Muscle layer of duodenum (tissue), 2 donors: ENCODE results near the gene NLK.
"Not testable (repeated sequence)": the region's sequence is repeated elsewhere in the genome, so short reads cannot be mapped to it uniquely, and the experiment has no call there.

ENCODE experiments used
- H3K27ac ChIP-seq: one replicate; pipeline ENCODE4 v1.7.0; 2013; ENCODE audit warnings: mild to moderate bottlenecking, low read length
- H3K27me3 ChIP-seq: one replicate; pipeline ENCODE4 v1.7.0; 2013; ENCODE audit warnings: low read depth, mild to moderate bottlenecking, control low read depth, low read length
- H3K36me3 ChIP-seq, 2 donors: one replicate each; pipeline ENCODE4 v1.7.0; 2013; ENCODE audit warnings: low read length in 2 of 2, control low read depth in 1 of 2, mild to moderate bottlenecking in 1 of 2; ENCODE audit not compliant: insufficient read depth in 2 of 2, control insufficient read depth in 1 of 2
- H3K4me1 ChIP-seq, 2 donors: one replicate each; pipeline ENCODE4 v1.7.0; 2013; ENCODE audit warnings: low read length in 2 of 2, mild to moderate bottlenecking in 2 of 2, control low read depth in 1 of 2, moderate library complexity in 1 of 2; ENCODE audit not compliant: insufficient read depth in 2 of 2, control insufficient read depth in 1 of 2
- H3K4me3 ChIP-seq, 2 donors: one replicate each; pipeline ENCODE4 v1.7.0; 2013; ENCODE audit warnings: low read length in 2 of 2, low read depth in 1 of 2, mild to moderate bottlenecking in 1 of 2
- H3K9me3 ChIP-seq, 2 donors: one replicate each; pipeline ENCODE4 v1.7.0; 2013; ENCODE audit warnings: low read length in 2 of 2, control low read depth in 1 of 2, mild to moderate bottlenecking in 1 of 2; ENCODE audit not compliant: control insufficient read depth in 1 of 2
- donor health status: healthy.

The NLK gene

DNA sequence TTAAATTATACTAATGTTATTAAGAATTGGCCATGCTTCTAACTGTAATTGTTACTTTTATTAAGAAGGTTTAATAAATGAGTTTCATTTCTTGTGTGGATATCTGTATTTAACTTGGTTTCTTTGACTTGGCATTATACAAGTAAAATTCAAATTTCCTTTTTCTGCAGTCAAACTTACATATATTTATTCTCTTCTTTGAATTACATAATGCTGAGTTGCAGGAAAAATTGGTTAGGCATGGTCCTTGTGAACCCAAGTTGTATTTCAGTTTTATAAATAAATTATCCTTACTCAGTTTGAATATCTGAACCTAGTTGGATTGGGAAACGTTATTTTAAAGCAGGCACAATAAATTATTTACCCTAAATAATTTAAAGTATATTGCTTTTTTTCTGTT is 54.8 kb downstream of the NLK start:
- Histone ChIP-seq H3K9me3 (no peaks in the 10 kb centered on the region), H3K27me3 (no peaks in the 10 kb centered on the region), H3K4me3 (no peak overlapping the region), H3K4me1 (no peaks in the 10 kb centered on the region), H3K27ac (no peak overlapping the region), H3K36me3 (no peaks in the 10 kb centered on the region)

DNA sequence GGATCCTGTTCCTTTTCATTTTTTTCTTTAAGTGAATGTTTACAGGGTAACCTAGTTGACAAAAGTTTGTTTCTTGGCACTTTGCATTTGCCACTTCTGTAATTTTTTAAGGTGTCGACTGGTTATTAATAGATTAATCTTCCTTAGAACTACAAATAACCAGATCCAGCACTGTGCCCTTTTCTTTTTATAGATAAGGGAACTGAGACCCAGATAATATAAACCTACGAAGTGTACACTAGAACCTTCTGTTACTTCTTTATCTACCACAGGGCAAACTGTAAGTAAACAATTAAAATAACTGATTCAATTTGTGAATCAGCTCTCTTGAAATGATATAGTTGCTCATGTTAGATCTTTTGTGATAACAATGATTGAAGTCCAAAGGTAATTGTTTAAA is 55.4 kb downstream of the NLK start:
- no peak overlapping the region for H3K4me3 ChIP-seq

DNA sequence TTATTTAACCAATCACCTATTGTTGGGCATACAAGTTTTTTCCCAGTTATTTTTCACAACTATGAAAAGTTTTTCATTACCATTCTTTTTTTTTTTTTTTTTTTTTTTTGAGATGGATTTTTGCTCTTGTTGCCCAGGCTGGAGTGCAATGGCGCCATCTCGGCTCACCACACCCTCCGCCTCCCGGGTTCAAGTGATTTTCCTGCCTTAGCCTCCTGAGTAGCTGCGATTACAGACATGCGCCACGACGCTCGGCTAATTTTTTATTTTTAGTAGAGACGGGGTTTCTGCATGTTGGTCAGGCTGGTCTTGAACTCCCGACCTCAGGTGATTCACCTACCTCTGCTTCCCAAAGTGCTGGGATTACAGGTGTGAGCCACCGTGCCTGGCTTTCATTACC is 56.1 kb downstream of the NLK start:
- not testable (repeated sequence) for H3K27ac ChIP-seq, H3K9me3 ChIP-seq

More for the DNA sequence above, 55.4 kb downstream of the NLK start:
- Histone ChIP-seq H3K27me3 (no peaks in the 10 kb centered on the region), H3K27ac (no peak overlapping the region), H3K36me3 (no peaks in the 10 kb centered on the region), H3K4me1 (no peaks in the 10 kb centered on the region), H3K9me3 (no peaks in the 10 kb centered on the region)

DNA sequence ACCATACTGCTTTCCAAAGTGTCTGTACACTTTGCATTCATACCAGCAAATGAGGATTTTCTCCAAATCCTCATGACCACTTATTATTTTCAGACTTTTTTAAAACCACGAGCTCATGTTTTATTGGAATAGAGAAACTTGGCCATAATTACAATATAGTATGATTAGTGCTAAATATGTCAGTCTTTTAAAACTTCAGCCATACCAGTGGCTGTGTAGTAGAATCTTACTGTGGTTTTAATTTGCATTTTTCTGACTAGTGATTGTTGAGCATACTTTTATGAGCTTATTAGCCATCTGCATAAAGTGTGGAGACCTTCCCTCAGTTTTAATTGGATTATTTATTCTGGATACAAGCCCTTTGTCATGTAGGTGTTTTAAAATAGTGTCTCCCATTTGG is 57.8 kb downstream of the NLK start:
- Histone ChIP-seq H3K27ac (no peak overlapping the region), H3K36me3 (no peaks in the 10 kb centered on the region), H3K4me1 (no peaks in the 10 kb centered on the region), H3K27me3 (no peaks in the 10 kb centered on the region), H3K4me3 (no peak overlapping the region), H3K9me3 (no peaks in the 10 kb centered on the region)

More for the DNA sequence above, 56.1 kb downstream of the NLK start:
- H3K36me3 ChIP-seq, H3K4me3 ChIP-seq, H3K27me3 ChIP-seq, H3K4me1 ChIP-seq: not testable (repeated sequence)

DNA sequence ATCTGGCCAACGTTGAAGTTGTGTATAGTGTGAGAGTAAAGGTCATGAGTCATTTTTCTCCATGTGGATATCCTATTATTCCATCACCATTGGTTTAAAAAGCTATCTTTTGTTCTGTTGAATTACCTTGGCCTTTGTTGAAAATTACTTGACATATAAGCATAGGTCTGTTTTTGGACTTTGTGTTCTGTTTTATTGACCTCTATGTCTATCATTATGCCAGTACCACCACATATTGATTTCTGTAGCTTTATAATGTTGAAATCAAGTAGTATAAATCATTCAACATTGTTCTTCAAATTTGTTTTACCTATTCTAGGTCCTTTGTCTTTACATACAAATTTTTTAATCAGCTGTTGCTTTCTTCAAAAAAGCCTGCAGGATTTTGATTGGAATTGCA is 58.5 kb downstream of the NLK start:
- no peak overlapping the region for H3K4me3 ChIP-seq
- H3K27ac ChIP-seq: no peak overlapping the region
- no peaks in the 10 kb centered on the region for H3K36me3 ChIP-seq
- H3K4me1 ChIP-seq: no peaks in the 10 kb centered on the region
- no peaks in the 10 kb centered on the region for H3K27me3 ChIP-seq
- H3K9me3 ChIP-seq: no peaks in the 10 kb centered on the region

DNA sequence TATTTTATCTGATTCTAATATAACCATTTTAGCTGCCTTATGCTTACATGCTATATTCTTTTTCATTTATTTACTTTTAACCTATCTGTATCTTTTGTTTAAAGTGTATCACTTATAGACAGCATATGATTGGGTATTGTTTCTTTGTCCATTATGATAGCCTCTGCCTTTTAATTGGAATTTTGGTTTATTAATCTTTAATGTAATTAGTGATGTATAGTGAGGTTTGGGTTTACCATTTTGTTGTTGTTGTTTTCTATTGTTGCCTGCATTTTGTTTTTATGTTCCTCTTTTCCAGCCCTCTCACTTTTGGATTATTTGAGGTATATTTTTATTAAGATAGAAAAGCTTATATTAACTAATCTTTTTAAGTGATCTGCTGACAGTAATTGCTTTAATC is 59.4 kb downstream of the NLK start:
- H3K36me3 ChIP-seq: no peaks in the 10 kb centered on the region
- no peak overlapping the region for H3K4me3 ChIP-seq
- no peaks in the 10 kb centered on the region for H3K27me3 ChIP-seq
- no peak overlapping the region for H3K27ac ChIP-seq
- H3K9me3 ChIP-seq: no peaks in the 10 kb centered on the region
- H3K4me1 ChIP-seq: no peaks in the 10 kb centered on the region

DNA sequence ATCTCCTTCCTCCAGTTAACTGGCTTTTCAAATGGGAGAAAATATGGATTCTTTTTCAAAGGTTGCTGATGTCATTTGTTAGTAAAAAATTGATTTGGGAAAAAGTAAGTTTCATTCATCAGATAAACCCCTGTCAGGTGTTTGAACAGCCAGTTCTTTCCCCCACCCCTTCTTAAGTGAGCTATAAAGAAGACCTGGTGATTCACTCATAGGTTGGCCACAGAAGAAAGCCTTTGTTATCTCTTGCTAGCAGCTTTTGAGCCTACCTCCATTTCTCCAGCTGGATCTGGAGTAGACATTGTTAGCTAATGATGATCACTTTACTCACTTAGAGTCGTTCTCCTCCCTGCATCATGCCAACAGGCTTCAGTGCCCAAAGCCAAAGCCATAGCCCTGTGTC is 63.0 kb downstream of the NLK start:
- no peaks in the 10 kb centered on the region for H3K4me1 ChIP-seq
- no peak overlapping the region for H3K27ac ChIP-seq
- no peak overlapping the region for H3K4me3 ChIP-seq
- no peaks in the 10 kb centered on the region for H3K36me3 ChIP-seq
- no peaks in the 10 kb centered on the region for H3K27me3 ChIP-seq
- H3K9me3 ChIP-seq: no peaks in the 10 kb centered on the region

DNA sequence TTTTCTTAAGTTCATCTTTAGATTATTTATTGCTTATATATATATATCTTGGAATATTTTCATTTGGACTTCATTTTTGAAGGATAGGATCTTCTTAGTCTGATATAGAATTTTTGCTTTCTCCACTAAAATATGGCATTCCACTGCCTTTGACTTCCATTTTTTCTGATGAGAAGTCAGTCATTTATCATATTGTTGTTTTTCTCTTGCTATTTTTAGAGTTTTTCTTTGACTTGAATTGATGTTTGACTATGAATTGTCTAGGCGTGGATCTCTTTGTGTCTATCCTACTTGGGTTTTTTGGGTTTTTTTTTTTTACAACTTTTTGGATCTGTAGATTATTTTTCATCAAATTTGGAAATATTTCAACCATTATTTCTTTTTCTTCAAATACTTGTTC is 67.7 kb downstream of the NLK start:
- no peaks in the 10 kb centered on the region for H3K36me3 ChIP-seq
- H3K4me1 ChIP-seq: peaks cover 7% of the 10 kb centered on the region in 2 donors
- H3K9me3 ChIP-seq: no peaks in the 10 kb centered on the region
- no peak overlapping the region for H3K4me3 ChIP-seq
- no peaks in the 10 kb centered on the region for H3K27me3 ChIP-seq
- H3K27ac ChIP-seq: no peak overlapping the region

DNA sequence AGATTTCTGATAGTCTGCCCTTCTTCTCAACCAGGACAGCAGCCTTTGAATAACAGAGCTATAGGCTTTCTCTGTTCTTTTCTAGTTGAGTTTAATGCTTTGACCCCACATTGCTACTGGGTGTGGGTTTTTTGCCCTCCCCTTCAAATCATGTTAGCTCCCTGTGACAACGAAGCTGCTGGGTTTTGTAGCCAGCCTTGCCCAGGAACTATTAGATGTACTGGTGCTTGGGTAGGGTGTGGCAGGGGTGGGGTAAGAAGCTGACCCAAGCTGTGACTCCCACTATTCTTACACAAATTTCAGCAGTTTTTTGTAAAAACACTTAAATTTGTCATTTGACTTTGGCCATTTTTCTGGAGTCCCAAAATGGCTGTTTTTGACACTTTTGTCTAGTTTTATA is 69.7 kb downstream of the NLK start:
- no peaks in the 10 kb centered on the region for H3K36me3 ChIP-seq
- H3K4me3 ChIP-seq: no peak overlapping the region
- H3K4me1 ChIP-seq: peaks cover 7% of the 10 kb centered on the region in 2 donors
- H3K27ac ChIP-seq: no peak overlapping the region
- H3K9me3 ChIP-seq: no peaks in the 10 kb centered on the region
- H3K27me3 ChIP-seq: no peaks in the 10 kb centered on the region

DNA sequence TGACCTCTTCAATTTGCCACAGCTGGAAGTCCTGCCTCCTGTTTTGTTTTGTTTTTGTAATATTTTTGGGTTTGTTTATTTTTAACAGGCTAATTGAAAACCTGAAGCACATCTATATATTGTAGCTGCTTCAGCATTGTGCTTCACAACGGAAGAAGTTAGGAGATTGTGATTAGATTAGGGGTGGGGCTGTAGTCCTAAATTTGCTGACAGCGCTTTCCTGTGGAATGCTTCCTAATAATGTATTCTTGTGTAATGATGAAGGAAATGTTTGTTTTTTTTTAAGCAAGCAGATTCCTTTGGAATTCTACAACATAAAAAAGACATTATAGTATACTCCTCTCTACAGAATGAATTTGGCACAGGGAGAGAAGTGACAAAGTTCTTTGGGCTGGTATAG is 70.1 kb downstream of the NLK start:
- H3K27me3 ChIP-seq: no peaks in the 10 kb centered on the region
- no peak overlapping the region for H3K27ac ChIP-seq
- peaks cover 7% of the 10 kb centered on the region in 2 donors for H3K4me1 ChIP-seq
- H3K4me3 ChIP-seq: no peak overlapping the region
- no peaks in the 10 kb centered on the region for H3K9me3 ChIP-seq
- H3K36me3 ChIP-seq: no peaks in the 10 kb centered on the region

DNA sequence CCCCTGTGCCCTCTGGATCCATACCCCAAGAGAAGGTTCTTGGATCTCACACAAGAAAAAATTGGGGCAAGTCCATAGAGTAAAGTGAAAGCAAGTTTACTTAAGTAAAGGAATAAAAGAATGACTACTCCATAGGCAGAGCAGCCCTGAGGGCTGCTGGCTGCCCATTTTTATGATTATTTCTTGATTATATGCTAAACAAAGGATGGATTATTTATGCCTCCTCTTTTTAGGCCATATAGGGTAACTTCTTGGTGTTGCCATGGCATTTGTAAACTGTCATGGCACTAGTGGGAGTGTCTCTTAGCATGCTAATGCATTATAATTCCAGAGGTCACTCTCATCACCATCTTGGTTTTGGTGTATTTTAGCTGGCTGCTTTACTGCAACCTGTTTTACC is 70.8 kb downstream of the NLK start:
- no peaks in the 10 kb centered on the region for H3K27me3 ChIP-seq
- no peak overlapping the region for H3K4me3 ChIP-seq
- no peak overlapping the region for H3K27ac ChIP-seq
- no peaks in the 10 kb centered on the region for H3K36me3 ChIP-seq
- H3K9me3 ChIP-seq: no peaks in the 10 kb centered on the region
- H3K4me1 ChIP-seq: peaks cover 7% of the 10 kb centered on the region in 2 donors

DNA sequence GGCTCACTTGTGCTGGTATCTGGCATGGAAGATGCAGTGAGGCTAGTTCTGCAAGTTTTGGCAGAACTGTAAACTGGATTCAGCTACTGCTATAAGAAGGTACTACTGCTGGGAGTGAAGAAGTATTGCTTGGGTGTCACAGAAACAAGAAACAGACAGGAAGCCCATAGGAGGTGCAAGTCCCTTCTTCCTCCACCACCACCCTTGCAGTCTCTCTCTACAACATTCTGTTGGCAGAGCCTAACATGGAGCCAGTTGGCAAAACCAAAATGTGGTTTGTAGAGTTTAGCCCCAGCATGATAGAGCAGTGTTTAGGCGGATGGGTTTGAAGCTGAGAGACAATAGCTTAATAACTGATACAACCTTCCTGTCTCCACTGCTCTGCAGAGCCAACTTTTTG is 72.6 kb downstream of the NLK start:
- no peaks in the 10 kb centered on the region for H3K36me3 ChIP-seq
- peaks cover 7% of the 10 kb centered on the region in 2 donors for H3K4me1 ChIP-seq
- no peak overlapping the region for H3K4me3 ChIP-seq
- no peaks in the 10 kb centered on the region for H3K9me3 ChIP-seq
- no peaks in the 10 kb centered on the region for H3K27me3 ChIP-seq
- H3K27ac ChIP-seq: no peak overlapping the region
